ENCODE measurements around the gene SMG6.

SMG6 gene

GRCh38 chr17:2027528-2028233 lies 275.9 kb downstream of the SMG6 start:
- TF ChIP-seq ZFX (IDR thresholded peaks at IDR 0.05; ENCODE audit: borderline replicate concordance) = no peak
- TF ChIP-seq CTCF (IDR thresholded peaks at IDR 0.05) = no peak
- H3K27ac ChIP-seq = no peak overlapping the region

- no peak for TF ChIP-seq ZFX (IDR thresholded peaks at IDR 0.05; ENCODE audit: borderline replicate concordance)
- peak; percentile 82 for TF ChIP-seq CTCF (IDR thresholded peaks at IDR 0.05)
- H3K27ac ChIP-seq = peak overlapping the region; percentile 58
Measured at GRCh38 chr17:2025622-2026309, 277.8 kb downstream of the SMG6 start.

DNA sequence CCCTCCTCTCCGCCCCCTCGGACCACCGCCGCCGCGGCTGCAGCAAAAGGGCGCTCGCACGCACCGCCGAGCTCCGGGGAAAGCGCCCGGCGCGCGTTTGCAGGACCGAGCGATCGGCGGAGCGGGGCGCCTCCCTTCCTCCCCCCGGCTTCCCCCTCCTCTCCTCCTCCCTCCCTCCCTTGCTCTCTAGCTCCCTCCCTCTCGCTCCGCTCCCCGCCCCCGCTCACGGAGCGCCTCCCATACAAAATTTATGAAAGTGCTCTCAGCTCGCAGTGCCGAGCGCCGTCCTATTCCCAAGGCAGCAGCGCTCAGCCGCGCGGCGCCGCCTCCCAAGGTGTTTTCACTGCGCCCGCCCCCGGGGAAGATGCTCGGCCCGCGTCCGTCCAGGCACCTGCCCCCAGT lies 278.4 kb downstream of the SMG6 start, which contains the start of gene RTN4RL1:
Gene RTN4RL1, minus strand, starts transcription at position 115 of the 402 bp plus-strand sequence. CDS start 469 bp downstream, outside the sequence.
- peak within 1 kb of the TSS; percentile 58 for H3K27ac ChIP-seq
- TF ChIP-seq CTCF (IDR thresholded peaks at IDR 0.05) = no peak
- no peak for TF ChIP-seq ZFX (IDR thresholded peaks at IDR 0.05; ENCODE audit: borderline replicate concordance)

GRCh38 chr17:2024572-2025219 lies 278.9 kb downstream of the SMG6 start:
- no peak for TF ChIP-seq ZFX (IDR thresholded peaks at IDR 0.05; ENCODE audit: borderline replicate concordance)
- no peak for TF ChIP-seq CTCF (IDR thresholded peaks at IDR 0.05)
- H3K27ac ChIP-seq = peak overlapping the region; percentile 58

DNA sequence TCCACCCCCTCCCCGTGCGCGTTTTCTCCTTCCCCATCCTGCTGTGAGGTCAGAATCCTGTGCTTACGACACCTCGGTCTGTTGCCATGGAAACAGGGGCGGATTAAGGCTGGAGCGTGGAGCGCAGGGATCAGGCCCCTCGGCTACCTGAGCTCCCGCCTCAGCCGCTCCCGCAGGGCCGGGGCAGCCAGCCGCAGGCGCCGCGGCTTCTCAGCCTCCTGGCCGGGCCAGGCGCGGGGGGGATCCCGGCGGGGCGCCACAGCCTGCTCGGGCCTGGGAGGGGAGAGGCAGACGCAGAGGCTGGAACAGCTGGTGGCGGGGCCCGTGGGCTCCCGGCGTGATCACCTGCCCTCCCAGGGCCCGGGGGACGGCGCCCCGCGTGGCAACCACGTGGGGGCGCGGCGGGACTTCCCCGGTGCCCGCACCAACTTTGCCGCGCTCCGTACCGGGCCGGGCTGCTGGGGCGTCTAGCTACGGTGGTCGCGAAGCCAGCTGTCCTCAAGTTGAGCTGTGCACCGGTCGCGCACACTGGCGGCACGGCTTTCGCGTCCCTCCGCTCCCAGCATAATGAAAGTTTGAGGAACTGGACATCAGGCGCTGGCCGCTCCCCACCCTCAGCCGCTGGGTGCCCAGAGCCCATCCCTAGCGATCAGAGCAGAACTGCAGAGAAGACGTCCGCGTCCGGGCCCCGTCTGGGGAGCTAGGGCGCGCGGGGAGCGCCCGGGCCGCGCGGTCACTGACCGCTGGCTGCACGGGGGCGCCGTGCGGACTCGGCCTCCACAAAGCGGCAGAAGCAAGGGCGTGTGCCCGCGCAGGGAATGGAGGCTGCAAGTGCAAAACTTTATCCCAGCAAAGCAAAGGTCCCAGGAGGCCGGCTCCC lies 279.7 kb downstream of the SMG6 start:
- peak; percentile 35 for TF ChIP-seq CTCF (IDR thresholded peaks at IDR 0.05)
- no peak for TF ChIP-seq ZFX (IDR thresholded peaks at IDR 0.05; ENCODE audit: borderline replicate concordance)
- peak overlapping the region; percentile 58; the same call in 1 of the 2 replicates for H3K27ac ChIP-seq

DNA sequence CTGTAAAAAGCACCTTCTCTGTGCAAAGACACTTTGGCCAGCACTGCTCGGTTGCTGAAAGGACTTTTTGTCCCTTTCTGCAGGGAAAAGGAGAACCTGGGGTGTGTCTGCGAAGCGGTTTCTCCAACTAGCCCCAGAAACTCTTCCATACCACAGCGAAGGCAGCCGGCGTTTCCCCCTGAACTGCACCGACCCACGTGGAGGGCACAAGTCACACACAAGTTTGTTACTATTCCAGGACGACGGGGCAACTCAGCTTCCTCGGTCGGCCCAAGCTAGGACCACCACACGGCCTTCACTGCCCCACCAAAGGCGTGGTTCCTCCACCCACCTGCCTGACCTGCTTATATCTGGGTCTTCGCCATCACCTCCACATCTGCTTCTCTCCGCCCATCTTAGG lies 280.3 kb downstream of the SMG6 start:
- no peak for TF ChIP-seq CTCF (IDR thresholded peaks at IDR 0.05)
- TF ChIP-seq ZFX (IDR thresholded peaks at IDR 0.05; ENCODE audit: borderline replicate concordance) = no peak
- H3K27ac ChIP-seq = no peak overlapping the region

All from 22Rv1 (cell line).